ENCODE results near the gene COPS4.
"Not testable (repeated sequence)": the region's sequence is repeated elsewhere in the genome, so short reads cannot be mapped to it uniquely, and the experiment has no call there.

Gene COPS4

GRCh38 chr4:83034630-83035494, at the start of gene COPS4:
Gene COPS4, plus strand, starts transcription at chr4:83035183. Its CDS starts 42 bp downstream, at chr4:83035225.
- peak; percentile 85 to 88 for DNase-seq (ENCODE audit: low read depth in 2 of 2)

GRCh38 chr4:82987519-82987918, 47.5 kb upstream of the COPS4 start:
- not testable (repeated sequence) for DNase-seq (ENCODE audit: low read depth in 2 of 2)

GRCh38 chr4:82988323-82988832, 46.6 kb upstream of the COPS4 start:
- no peak for DNase-seq (ENCODE audit: low read depth in 2 of 2)

GRCh38 chr4:82989575-82990429, 45.2 kb upstream of the COPS4 start:
- DNase-seq (ENCODE audit: low read depth in 2 of 2) = no peak

GRCh38 chr4:82994834-82995233, 40.1 kb upstream of the COPS4 start:
- no peak for DNase-seq (ENCODE audit: low read depth in 2 of 2)

- DNase-seq (ENCODE audit: low read depth in 2 of 2) = no peak
Observed at GRCh38 chr4:82998898-82999297, 36.1 kb upstream of the COPS4 start.

GRCh38 chr4:83002329-83002728, 32.7 kb upstream of the COPS4 start:
- no peak for DNase-seq (ENCODE audit: low read depth in 2 of 2)

- DNase-seq (ENCODE audit: low read depth in 2 of 2) = not testable (repeated sequence)
Observed at GRCh38 chr4:83003044-83003791, 31.8 kb upstream of the COPS4 start.

- DNase-seq (ENCODE audit: low read depth in 2 of 2) = no peak
Observed at GRCh38 chr4:83009529-83009928, 25.5 kb upstream of the COPS4 start.

- no peak for DNase-seq (ENCODE audit: low read depth in 2 of 2)
Observed at GRCh38 chr4:83010111-83010521, 24.9 kb upstream of the COPS4 start.

- DNase-seq (ENCODE audit: low read depth in 2 of 2) = peak; percentile 72 to 78
Observed at GRCh38 chr4:83010522-83011318, 24.3 kb upstream of the COPS4 start, which contains the start of gene LIN54. Gene LIN54, minus strand, starts transcription at chr4:83010823. Its CDS starts 25,979 bp downstream, at chr4:82984844.

- no peak for DNase-seq (ENCODE audit: low read depth in 2 of 2)
Observed at GRCh38 chr4:83011689-83012199, 23.2 kb upstream of the COPS4 start.

- peak in 1 of 2 donors; percentile 14 for DNase-seq (ENCODE audit: low read depth in 2 of 2)
Observed at GRCh38 chr4:83012200-83012686, 22.7 kb upstream of the COPS4 start.

GRCh38 chr4:83012687-83013419, 22.1 kb upstream of the COPS4 start:
- DNase-seq (ENCODE audit: low read depth in 2 of 2) = peak; percentile 95 to 96

GRCh38 chr4:83013420-83013867, 21.5 kb upstream of the COPS4 start:
- no peak for DNase-seq (ENCODE audit: low read depth in 2 of 2)

GRCh38 chr4:83013902-83014301, 21.1 kb upstream of the COPS4 start:
- DNase-seq (ENCODE audit: low read depth in 2 of 2) = no peak

- DNase-seq (ENCODE audit: low read depth in 2 of 2) = no peak
Observed at GRCh38 chr4:83019794-83020494, 15.0 kb upstream of the COPS4 start.

GRCh38 chr4:83022724-83023450, 12.1 kb upstream of the COPS4 start:
- no peak for DNase-seq (ENCODE audit: low read depth in 2 of 2)
